GM21717 (cell line): ENCODE results near the gene GATA5.

Experiments used
- ATAC-seq: cut with Tn5 transposase; IDR thresholded peaks from one replicate; pipeline ENCODE4 v1.9.1; 2021; ENCODE audit warnings: mild to moderate bottlenecking, moderate library complexity; ENCODE audit not compliant: unreplicated experiment

GATA5 gene, protein sequence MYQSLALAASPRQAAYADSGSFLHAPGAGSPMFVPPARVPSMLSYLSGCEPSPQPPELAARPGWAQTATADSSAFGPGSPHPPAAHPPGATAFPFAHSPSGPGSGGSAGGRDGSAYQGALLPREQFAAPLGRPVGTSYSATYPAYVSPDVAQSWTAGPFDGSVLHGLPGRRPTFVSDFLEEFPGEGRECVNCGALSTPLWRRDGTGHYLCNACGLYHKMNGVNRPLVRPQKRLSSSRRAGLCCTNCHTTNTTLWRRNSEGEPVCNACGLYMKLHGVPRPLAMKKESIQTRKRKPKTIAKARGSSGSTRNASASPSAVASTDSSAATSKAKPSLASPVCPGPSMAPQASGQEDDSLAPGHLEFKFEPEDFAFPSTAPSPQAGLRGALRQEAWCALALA

DNA sequence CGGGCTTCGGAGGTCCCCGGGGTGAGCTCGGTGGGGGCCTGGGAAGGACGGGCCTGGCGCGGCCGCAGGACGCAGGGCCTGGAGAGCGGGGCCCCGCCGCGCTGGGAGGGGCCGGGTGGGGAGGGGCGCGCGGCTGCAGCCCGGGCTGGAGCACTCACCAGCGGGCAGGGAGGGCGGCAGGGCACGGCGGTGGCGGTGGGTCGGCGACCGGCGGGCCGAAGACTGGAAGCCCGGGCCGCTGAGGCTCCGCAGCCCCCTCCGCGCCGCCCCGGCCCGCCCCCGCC lies at the start of gene GATA5:
GATA5 (minus strand) TSS at position 224 of the 284 bp plus-strand sequence. CDS start 474 bp downstream, outside the sequence.
- no peak for ATAC-seq

DNA sequence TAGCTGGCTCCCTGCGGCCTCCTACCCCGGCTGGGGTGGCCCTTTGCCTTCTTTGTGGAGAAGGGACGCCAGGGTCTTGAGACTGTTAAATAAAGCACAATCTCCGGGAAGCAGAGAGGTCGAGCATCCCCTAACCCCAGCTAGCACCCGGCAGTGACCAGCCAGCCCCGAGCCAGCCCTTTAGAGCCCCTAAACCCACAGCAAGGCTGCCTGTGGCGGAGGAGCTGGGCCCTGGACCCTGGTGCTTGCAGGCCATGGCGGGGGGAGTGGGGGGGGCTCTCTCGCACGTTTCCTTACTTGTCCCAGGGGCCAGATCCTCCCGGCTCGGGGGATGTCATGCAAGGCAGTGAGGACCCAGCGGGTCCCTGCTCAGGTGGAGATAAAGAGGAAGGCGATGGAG lies 49.2 kb upstream of the GATA5 start:
- no peak for ATAC-seq

DNA sequence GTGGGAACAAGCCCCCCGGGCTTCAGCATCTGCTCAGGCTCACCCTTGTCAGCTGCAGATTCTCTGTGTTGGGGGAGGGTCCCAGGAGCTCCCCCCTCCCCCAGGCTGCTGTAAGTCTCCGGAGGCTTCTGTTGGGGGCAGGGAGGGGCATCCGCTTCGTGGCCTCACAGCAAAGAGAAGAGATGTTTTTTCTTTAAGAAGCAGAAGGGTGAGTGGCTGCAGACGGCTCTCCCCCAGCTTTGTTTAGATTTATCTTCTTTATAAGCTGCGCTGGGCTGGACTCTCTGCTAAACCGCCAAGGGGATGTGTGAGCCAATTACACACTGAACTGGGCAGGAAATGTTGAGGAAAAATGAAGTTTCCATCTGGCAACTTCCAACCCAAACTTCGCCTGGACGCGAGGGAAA lies 48.7 kb upstream of the GATA5 start:
- ATAC-seq: no peak

DNA sequence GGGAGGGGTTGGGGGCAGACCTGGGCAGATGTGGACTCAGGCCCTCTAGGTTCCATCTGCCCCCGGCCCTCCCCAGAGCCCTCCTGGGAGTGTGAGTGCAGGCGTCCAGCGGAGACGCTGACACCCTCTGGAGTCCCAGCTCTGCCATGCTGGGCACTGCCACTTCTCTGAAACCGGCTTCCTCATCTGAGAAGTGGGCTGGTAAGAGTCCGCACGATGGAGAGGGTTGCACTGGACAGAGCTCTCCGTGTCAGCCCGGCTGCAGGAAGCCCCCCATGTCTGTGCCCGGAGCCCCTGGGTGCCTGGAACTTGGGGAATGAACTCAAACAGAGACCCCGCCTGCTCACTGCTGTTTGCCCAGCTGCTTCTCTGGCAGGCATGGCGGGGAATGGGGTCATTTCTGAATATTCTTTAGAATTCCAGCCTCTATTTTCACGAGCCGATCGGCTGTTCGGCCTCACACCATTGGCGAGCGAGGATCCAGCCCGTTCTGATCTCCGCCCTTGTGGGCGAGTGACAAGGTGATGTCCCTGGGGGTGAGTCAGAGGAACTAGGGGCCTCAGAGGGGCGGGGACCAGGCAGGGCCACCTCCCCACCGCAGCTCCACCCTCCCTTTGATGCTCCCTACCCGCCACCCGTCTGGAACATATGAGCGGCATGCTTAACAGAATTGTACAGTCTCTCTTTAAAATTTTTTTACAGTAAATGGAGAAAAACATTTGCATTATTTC lies 47.8 kb upstream of the GATA5 start:
- ATAC-seq: no peak

DNA sequence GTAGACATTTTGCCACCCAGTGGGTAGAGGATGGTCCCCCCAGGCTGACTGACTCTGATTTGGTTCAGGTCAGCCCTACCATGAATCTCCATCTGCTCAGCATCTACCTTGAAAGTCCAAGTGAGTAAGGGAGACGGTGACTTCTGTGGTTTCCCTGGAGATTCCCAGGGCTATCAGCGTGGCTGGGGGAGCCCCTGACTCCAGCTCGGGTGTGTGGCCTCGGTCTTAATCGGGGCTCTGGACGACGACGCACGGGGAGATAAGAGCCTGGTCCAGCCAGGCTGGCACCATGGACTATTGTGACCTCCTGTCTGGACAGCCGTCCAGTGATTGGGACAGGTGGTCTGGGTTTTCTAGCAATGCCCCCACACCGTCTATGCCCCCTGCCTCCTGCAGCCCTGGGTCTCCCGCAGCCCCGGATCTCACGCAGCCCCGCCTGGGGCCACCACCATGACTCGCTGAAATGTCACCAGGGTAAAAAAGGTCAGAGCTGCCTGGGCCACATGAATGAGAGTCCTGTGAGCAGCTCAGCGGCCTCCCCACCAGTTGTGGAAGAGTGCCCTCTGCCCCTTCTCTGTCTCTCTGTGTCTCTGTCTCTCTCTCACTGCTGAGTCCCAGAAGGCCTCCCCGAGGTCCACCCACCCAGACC lies 47.1 kb upstream of the GATA5 start:
- no peak for ATAC-seq

DNA sequence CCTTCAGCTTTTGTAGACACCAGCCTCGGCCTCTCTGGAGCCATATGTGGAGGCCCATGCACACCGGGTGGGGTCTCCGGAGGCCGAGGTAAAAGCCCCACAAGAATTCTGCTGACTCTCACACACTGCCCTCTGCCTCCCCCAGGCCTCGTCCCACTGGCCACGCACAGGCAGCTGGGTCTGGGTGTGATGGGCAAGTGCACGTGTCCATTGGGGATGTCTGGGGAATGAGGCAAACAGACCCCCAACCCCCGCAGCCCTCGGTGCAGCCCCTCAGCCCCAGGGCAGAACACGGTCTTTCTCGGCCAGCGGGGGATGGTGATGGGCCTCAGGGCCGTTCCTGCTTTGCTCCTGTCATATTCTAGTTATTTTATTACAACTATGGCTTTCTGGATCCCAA lies 44.0 kb upstream of the GATA5 start:
- no peak for ATAC-seq

DNA sequence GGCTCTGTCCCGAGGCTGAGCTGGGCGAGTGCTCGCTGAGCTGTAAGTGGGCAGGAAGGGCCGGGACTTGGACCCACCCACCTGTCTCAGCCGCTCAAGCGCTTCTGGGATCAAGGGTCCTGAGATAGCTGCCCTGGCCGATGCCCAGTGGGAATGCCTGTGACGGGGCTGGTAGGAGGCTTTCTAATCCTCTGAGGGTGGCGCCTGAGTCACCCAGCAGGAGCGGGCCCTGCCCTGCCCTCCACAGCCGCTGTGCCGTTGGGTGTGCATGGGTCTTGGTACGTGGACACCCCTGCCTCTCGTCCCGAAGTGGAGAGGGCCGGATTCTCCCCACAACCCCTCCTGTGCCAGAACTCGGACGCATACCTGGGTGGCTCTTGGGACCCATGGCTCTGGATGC lies 43.1 kb upstream of the GATA5 start:
- no peak for ATAC-seq

DNA sequence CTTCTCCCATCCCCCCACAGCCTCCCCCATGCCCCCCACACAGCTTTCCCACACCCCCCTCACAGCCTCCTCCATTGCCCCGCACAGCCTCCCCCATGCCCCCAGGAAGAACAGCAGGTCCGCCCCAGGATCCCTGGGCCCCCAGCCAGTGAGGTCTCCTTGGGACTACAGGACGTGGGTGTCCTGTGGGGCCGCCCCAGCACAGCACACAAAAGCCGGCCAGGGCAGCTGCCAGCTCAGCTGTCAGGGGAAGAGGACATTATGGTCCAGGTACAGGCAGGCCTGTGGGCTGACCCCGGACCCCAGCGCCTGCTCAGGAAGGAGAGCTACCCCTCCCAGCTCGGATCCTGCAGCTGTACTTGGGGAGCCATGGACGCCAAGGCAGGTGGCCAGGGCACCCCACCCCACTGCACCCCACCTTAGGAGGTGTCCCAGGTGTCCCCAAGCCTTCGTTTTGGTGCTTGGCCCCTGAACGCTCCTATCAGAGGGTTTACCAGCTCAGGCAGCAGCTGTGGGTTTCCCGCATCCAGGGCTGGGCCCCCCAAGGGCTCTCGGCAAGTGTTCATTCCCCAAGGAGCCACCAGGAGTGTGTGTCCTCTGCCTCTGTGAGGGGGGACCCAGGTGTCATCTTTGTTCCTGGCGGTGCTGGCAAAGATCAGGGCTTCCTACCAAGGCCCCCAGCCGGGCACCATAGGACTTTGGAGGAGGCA lies 42.3 kb upstream of the GATA5 start:
- ATAC-seq: no peak

DNA sequence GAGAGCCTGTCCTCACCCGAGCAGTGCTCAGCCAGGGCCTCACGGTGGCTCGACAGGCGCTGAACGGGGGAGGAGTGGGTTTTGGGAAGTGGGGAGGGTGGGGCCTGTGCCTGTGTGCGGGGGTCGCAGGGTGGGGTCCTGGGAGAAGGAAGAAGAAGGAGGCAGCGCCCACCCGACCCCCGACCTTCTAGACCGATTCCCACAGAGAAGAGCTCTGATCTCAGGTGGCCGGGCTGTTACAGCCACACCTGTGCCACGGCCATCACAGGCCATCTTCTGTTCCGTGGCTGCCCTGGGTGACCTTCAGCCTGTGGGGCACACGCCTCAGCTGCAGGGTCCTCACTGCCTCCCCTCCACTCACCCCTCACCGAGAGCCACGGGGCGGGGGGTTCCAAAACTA lies 41.4 kb upstream of the GATA5 start:
- ATAC-seq: no peak

DNA sequence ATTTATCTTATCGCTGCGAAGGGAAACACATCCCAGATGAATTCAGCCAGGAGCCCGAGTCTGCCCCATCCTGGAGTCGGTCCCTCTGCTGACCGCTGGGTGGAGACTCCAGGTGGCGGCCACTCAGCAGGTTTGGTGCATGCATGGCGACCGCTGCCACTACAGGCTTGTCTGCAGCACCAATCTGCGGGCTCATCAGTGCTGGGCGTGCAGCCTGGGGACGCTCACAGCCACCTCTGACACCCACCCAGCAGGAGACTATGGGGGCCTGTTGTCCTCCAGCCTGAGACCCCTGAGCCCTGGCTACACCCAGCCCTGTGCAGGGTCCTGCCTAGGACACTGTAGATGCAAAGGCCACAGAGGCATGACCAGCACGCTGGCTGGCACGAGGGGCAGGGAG lies 40.5 kb upstream of the GATA5 start:
- ATAC-seq: no peak

DNA sequence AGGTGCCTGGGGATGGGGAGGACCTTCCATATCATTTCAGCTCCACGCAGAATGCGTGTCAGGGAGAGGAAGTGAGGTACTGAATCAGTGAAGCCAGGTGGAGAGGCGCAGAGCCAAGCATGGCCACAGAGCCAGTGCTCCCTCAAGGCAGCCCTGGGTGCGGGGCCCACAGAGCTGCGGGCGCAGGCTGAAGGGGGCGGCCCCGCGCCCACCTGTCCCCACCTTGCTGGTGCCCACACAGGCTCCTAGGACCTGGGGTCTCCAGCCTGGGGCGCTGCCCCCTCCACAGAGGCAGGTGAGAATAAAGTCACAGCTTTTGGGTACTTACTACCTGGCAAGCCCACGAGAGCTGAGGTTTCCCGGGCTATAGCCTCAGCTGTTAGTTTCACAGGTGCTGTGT lies 40.0 kb upstream of the GATA5 start:
- no peak for ATAC-seq

DNA sequence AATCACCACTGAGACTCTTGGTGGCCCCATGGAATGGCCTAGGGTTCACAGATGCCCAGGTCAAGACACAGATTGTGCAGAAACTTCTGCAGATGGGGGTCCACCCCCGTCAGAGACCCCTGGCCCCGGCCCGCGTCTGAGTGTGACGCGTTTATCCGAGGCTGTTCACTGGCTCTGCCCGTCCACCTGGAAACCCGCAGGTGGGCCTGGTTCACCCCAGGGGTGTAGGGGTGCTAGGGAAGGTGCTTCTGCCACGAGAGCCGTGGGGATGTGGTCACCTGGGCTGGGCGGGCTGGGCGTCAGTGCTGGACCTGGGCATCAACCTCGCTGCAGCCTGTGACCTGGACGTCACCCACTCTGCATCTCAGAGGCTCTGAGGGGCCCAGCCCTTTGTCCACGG lies 39.5 kb upstream of the GATA5 start:
- no peak for ATAC-seq

DNA sequence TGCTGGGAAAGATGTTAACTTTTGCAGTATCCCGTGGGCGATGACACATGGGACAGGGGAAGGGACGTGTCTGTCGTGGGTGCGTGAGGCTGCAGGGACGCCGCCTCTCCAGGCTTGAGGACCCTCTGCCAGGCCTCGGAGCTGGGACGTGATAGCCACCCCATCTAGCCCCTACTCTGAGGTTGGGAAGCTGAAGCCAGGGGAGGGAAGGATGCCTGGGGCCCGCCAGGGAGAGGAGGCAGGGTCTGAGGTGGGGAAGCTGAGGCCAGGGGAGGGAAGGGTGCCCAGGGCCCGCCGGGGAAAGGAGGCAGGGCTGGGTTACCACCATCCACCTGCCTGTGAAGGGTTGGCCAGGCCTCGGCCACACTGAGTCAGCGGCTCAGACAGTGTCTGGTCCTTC lies 38.2 kb upstream of the GATA5 start:
- no peak for ATAC-seq

DNA sequence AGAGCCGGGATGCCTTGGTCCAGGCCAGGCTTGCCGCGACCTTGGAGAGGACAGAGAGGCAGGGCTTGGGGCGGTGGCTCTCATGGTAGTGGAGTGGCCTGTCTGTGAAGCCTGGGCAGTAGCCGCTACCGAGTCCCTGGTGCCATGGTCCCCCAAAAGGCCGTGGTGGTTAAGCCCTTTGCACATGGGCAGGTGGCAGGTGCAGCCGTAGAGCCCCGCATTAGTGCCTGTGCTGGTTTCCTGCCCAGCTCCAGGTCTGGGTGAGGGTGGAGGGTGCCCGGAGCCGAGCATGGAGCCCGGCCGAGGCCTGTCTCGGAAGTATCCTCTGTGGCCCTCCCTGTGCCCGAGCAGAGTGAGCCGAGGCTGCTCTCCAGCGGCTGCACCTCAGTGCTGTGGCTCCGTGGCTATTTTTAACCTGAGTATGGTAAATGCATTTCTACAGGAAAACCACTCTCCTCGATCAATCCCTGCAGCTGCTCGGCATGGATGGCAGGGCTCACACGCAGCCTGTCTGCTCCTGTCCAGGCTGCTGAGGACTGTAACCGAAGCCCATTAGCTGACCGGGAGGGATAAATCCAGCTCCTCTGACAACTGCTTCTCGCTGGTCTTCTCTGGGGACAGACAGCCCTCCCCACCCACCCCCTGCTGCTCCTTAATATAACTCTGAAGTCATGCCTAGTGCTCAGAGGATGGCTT lies 36.3 kb upstream of the GATA5 start:
- no peak for ATAC-seq

DNA sequence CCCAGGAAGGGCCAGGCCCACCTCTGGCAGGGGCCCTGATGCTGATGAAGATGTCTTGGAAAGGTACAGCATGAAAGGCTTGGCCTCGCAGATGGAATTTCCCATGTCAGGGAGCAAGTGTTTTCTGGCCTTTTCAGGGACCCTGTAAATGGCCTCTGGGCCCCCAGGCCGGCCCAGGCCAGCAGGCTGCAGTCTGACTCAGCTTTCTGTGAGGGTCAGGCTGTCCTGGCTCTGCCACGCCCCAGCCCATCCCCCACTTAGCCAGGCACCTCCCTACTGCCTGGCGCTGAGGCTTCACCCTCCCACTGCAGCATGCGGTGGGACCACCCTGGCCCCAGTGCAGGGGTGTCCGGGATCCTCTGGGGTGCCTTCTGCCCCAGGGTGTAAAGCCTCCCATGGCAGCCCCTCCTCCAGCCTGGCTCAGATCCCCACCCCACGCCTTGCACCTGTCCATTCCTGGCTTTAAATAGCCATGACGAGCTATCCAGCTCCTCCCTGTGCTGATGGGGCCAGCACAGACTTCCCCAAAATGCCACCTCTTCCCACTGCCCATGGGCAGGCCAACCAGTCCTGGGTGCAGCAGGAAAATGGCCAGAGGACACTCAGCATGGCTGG lies 35.6 kb upstream of the GATA5 start:
- no peak for ATAC-seq

DNA sequence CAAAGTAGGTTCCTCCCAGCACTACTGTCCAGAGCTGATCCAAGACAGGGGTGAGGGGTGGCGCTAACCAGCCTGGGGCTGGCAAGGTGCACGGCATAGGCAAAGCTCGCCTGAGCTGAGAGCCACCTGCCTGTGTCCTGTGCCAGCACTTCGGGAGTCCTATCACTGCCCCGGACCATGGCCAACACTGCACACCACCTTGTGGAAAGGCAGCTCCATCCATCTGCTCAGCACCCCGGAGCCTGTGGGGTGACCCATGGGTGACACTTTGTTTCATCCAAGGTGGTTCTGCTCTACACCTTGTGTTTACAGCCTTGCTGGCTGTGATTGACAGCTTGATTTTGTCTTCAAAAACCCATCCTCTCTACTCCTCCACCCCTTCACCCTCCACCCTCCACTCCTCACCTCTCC lies 32.9 kb upstream of the GATA5 start:
- no peak for ATAC-seq

DNA sequence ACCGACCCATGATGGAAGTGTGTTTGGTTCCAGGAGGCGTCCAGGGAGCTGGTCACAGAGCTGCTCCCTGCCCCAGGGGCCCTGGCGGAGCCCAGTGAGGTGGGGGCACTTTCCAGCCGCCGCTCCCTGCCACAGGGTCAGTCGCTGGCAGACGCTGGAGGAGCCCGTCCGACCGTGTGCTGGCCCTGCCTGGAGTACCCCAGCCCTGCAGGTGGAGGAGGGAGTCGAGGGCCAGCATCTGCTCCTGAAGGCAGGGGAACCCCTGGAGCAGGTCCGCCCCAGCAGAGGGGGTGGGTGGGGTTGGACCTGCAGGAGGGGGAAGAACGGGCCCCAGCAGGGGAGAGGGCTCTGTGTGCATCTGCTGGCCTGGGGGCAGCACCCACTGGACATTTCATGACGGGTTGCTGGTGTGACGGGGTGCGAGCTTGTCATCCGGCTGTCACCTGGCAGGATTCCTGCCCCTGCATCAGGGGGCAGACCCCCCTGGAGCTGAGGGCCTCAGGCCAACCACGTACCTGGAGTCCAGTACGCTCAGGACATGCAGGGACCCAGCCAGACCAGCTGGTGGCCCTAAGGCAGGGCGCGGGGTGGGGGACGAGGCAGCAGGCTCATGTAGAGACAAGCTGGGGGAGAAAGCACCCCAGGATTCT lies 32.3 kb upstream of the GATA5 start:
- ATAC-seq: no peak

DNA sequence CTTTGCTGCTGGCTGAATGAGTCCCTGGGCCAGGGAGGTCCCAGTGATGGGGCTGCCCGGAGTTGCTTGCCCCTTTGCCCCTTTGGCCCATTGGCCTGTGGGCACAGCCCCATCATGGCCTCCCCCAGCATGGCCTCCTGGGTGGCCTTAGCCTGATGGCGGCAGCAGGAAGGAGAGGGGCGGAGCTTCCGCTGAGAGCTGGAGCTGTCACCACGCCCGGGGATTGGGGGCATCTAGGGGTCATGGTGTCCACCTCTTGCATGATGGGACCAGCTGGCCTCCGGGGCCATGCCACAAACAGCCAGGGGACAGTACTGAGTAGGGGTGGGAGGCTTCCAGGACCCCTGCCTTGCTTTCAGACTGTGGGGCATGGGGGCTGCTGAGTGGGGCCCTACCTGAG lies 31.5 kb upstream of the GATA5 start:
- ATAC-seq: no peak

DNA sequence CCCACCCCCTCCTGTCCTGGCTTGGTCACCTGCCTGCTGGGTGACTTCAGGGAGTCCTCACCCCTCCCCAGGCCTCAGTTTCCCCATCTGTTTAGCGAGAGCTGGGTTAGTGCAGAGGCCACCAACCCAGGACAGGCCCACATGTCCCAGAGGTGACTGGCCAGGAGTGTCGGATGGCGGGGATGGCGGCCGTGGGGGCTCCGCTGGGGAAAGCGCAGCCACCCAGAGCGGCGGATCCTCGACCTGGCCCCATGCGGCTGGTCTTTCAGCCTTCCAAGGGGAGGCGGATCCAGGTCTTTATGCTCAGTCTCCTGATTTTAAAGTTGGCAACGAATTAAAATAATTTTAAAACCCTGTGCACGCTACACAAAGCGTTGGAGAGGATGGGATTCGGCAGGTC lies 31.0 kb upstream of the GATA5 start:
- ATAC-seq: no peak

DNA sequence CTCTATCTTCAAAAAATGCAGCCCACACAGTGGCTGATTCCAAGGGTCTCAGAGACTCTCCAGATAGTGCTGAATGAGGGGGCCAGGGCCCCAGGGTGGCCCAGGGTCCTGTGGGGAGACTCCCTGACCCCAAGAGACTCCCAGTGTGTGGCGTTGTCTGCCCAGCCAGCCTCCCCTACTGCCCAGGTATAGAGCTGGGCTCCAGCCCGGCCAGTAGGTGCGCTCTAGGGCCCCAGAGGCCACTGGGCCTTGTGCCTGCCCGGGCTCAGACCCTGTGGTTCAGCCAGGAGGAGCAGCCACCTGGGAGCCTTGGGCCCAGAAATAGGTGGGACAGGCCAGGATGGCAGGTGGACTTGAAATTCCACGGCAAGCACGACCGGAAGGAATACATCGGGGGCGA lies 30.3 kb upstream of the GATA5 start:
- no peak for ATAC-seq
